SW 1271 (cell line): ENCODE measurements around the gene FBXW8.

ENCODE experiments used
- DNase-seq, 2 experiments: peaks; one replicate each; lab custom pipeline; 2025; lab: John Stamatoyannopoulos, UW

FBXW8 gene

DNA sequence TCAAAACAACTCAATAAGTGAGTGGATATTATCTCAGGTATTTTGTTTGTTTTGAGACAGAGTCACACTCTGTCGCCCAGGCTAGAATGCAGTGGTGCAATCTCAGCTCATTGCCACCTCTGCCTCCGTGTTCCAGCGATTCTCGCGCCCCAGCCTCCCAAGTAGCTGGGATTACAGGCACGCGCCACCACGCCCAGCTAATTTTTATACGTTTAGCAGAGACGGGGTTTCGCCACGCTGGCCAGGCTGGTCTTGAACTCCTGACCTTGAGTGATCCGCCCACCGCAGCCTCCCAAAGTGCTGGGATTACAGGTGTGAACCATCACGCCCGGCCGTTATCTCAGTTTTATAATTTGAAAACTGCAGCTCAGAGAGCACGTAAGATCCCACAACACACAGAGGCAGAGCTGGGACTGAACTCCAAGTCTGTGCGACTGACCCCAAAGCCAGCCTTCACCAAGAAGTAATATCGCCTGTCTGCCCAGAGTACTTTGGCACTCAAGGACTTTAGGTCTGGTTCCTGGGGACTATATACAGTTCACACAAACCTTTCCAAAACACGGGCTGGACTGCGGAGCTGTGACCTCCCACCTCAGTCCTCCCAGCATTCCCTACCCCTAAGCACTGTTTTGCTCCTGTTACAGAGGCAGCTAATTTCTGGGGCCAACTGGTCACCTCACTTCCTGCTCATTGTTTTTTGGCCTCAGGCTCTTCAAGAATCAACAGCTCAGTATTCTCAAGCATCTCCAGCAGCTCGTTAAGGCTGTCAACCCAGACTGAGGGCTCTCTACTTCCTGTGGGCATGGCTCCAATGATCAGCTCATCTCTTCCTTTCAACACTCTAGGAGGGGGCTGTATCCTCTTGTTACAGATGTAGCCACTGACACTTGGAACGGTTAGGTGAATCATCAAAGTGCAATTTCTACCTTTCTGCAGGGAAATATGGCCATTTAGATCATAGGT lies 165.9 kb downstream of the FBXW8 start:
- no peak for DNase-seq

DNA sequence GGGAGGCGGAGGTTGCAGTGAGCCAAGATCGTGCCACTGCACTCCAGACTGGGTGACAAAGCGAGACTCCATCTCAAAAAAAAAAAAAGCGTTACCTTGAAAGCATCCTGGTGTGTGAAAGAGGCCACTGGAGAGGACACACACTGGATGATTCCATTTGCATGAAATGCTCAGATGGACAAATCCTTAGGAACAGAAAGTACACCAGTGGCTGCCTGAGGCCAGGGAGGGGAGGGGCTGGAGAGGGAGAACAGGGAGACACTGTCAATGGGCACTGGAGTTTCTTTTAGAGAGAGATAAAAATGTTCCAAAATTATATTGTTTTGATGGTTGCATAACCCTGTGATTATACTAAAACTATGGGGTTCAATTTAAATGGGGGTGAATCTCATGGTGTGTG lies 168.7 kb downstream of the FBXW8 start:
- no peak for DNase-seq

DNA sequence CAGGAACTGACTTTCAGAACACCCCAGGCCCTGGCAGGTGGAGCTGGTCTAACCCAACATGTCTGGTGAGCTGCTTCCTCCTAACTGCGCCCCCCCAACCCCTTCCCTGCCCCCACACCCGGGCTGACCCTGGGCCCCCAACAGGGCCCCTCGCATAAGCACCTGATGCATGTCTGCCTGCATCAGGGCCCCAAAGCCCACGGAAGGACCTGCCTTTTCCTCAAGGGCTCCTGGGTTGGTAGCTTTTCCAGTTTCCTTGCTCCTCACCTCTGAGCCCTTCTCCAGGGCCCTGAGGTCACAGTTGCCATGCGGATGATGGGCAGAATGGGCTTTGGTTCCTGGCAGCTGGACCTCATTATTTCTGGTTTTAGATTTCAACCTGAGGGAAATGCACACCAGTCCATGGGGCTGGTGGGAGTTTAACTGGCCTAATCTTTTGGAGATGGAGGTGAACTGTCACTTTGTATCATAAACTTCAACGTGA lies 170.0 kb downstream of the FBXW8 start:
- DNase-seq, result no peak
